ENCODE data around the gene LRRN4. TPM values are rescaled to one million over a fixed set of nuclear protein-coding genes. Genes with fewer than 3 reads are reported as not detected.
"Not testable (repeated sequence)": the region's sequence is repeated elsewhere in the genome, so short reads cannot be mapped to it uniquely, and the experiment has no call there.

The LRRN4 gene
- total RNA-seq, 6 experiments from 2014 or later: 0.10 to 0.31 (median 0.18) TPM; not detected in 2

DNA sequence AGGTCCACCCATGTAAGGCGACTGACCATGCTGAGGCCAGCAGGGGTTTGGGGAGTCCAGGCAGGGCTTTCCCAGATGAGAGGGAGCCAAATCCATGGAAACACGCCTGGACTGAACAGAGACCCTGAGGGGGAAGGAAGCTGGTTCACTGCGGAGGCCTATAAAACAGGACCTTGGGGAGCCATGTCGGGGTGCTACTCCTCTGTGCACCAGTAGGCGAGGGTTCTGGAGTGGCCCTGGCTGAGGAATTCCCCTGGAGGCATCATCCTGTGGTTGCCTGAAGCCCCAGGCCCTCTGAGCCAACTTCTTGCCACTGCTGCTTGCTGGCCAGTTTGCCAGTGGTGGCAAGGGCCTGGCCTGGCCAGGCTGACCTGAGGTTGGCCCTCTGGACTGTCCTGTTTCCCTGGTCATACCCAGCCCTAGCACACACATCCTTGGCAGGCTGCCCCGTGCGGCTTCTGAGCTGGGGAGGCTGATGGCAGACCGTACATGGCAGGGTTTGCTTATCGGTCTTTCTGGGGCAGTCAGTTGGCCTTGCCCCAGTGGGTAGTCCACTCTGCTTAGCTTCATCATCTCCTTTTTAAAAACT lies 2.2 kb upstream of the LRRN4 start:
- H3K4me3 ChIP-seq: no peak overlapping the region
- intact Hi-C loops (cut with DNase I): no loop called here
- no peaks in the 10 kb centered on the region for H3K9me3 ChIP-seq
- peaks cover 0 to 19% (median 0%) of the 10 kb centered on the region in 4 donors for H3K4me1 ChIP-seq
- H3K36me3 ChIP-seq: no peaks in the 10 kb centered on the region
- 71% methylated on average over 3 of the region's 9 CpGs for WGBS (ENCODE audit: insufficient coverage, low coverage, low lambda C conversion rate, missing lambda C conversion rate)
- H3K27me3 ChIP-seq: no peaks in the 10 kb centered on the region
- DNase-seq (peak; percentile 89 to 95 (median 94)), ATAC-seq (peak; percentile 94 to 97 (median 96))
- TF ChIP-seq, protein P1, sequence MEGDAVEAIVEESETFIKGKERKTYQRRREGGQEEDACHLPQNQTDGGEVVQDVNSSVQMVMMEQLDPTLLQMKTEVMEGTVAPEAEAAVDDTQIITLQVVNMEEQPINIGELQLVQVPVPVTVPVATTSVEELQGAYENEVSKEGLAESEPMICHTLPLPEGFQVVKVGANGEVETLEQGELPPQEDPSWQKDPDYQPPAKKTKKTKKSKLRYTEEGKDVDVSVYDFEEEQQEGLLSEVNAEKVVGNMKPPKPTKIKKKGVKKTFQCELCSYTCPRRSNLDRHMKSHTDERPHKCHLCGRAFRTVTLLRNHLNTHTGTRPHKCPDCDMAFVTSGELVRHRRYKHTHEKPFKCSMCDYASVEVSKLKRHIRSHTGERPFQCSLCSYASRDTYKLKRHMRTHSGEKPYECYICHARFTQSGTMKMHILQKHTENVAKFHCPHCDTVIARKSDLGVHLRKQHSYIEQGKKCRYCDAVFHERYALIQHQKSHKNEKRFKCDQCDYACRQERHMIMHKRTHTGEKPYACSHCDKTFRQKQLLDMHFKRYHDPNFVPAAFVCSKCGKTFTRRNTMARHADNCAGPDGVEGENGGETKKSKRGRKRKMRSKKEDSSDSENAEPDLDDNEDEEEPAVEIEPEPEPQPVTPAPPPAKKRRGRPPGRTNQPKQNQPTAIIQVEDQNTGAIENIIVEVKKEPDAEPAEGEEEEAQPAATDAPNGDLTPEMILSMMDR (IDR thresholded peaks at IDR 0.05): no peak
- TF ChIP-seq POLR2A (IDR thresholded peaks at IDR 0.05): no peak
- peak overlapping the region in 1 of 3 donors; percentile 17 for H3K27ac ChIP-seq

DNA sequence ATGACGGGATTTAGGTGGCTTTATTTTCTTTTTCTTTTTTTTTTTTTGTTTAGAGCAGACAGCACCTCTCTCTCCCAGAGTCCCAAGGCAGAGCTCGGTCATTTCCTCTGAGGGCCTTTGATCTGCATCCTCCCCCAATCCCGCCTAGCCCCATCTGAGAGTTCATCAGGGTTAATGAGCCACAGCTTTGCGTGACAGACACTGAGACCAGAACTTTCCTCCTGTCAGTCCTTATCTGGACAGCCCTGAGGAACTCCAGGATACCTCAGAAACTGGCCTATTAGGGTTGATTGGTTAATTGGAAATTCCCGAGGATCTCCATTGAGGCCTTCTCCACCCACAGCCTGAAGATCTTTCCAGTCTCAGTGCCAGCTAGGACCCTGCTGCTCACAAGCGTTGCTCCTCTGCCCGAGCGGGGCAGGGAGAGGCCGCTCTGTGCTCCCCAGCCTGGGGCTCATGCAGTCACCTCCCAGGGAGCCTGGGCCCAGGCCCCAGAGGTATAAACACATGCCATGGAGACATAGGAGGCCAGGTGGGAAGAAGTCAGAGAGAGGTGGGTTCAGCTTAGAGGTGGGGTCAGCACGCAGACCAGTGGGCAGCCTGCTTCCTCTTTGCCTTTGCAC lies 1.4 kb upstream of the LRRN4 start:
- Histone ChIP-seq H3K27ac (no peak overlapping the region), H3K4me1 (peaks cover 0 to 19% (median 0%) of the 10 kb centered on the region in 4 donors), H3K4me3 (no peak overlapping the region), H3K36me3 (no peaks in the 10 kb centered on the region), H3K9me3 (no peaks in the 10 kb centered on the region), H3K27me3 (no peaks in the 10 kb centered on the region)
- TF ChIP-seq, protein P1 (IDR thresholded peaks at IDR 0.05): no peak
- no peak for TF ChIP-seq POLR2A (IDR thresholded peaks at IDR 0.05)
- ATAC-seq (no peak), DNase-seq (no peak)
- 59% methylated on average over 4 of the region's 10 CpGs for whole genome bisulfite sequencing (ENCODE audit: insufficient coverage, low coverage, low lambda C conversion rate, missing lambda C conversion rate)
- intact Hi-C loops (cut with DNase I): no loop called here

DNA sequence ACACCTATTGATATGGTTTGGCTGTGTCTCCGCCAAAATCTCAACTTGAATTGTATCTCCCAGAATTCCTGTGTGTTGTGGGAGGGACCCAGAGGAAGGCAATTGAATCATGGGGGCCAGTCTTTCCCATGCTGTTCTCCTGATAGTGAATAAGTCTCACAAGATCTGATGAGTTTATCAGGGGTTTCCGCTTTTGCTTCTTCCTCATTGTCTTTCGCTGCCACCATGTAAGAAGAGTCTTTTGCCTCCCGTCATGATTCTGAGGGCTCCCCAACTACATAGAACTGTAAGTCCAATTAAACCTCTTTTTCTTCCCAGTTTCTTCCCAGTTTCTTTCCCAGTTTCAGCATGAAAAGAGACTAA lies 810 bp upstream of the LRRN4 start:
- intact Hi-C loops (cut with DNase I); H3K27me3 ChIP-seq; H3K4me3 ChIP-seq; H3K27ac ChIP-seq; H3K36me3 ChIP-seq; H3K9me3 ChIP-seq; ATAC-seq; DNase-seq: not testable (repeated sequence)
- peaks cover 0 to 19% (median 0%) of the 10 kb centered on the region in 4 donors for H3K4me1 ChIP-seq
- WGBS (ENCODE audit: insufficient coverage, low coverage, low lambda C conversion rate, missing lambda C conversion rate): 78% methylated on average over 4 of the region's 4 CpGs

DNA sequence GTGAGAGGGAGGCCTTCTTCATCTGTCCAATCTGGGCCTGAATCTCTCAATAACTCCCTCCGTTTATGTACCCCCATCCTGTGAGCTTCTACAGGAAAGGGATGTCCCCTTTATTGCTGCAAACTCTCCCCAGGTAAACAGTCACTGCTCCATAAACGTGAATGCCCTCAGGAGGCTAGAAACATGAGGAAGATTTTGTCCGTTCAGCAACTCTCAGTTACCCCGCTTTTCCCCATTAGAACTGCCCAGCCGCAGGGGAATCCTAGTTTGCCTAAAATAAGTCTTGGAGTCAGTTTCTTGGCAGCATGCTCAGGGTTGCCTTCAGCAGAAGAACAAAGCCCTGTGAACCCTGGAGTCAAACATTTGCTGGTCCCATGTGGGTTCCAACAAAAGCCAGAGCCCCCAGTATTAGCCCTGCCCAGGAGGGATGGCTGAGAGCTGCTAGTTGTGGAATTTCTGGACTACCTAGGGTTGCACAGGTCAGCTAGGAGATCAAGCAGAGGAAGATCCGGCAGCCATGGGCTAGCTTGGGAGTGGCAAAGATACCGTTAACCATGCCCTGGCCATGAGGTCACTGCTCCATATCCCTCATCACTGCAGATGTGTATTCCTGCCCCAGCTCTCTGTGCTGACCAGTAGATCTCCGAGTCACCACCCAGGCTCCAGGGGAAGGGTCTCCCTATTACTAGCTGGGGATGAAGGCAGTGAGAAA lies 640 bp downstream of the LRRN4 start:
- TF ChIP-seq POLR2A (IDR thresholded peaks at IDR 0.05): no peak
- TF ChIP-seq, protein P1 (IDR thresholded peaks at IDR 0.05): no peak
- no peak for ATAC-seq
- DNase-seq: no peak
- Histone ChIP-seq H3K36me3 (no peaks in the 10 kb centered on the region), H3K4me1 (peaks cover 0 to 19% (median 0%) of the 10 kb centered on the region in 4 donors), H3K4me3 (no peak overlapping the region), H3K27ac (no peak overlapping the region), H3K27me3 (no peaks in the 10 kb centered on the region), H3K9me3 (no peaks in the 10 kb centered on the region)
- intact Hi-C loops (cut with DNase I): no loop called here
- 60% methylated on average over 5 of the region's 8 CpGs for WGBS (ENCODE audit: insufficient coverage, low coverage, low lambda C conversion rate, missing lambda C conversion rate)

DNA sequence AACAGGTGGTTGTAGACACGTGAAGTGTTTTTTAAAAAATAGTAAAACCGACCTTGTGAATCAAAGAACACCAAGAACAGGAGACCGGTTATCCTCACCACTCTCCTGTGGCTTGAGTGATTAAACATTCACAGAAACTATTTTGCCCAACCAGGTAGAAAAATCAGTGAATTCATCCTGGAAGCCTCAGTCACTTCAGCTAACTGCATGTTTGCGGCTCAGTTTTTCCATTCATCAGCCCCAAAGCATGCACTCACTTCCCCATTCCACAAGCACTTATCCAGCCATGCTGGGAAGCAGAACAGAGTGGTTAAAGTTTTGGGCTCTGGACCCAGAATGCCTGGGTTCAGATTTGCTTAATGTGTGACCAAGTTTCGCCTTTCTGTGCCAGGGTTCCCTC lies 2.4 kb downstream of the LRRN4 start:
- no peak for DNase-seq
- Histone ChIP-seq H3K36me3 (no peaks in the 10 kb centered on the region), H3K4me1 (peaks cover 0 to 19% (median 0%) of the 10 kb centered on the region in 4 donors), H3K9me3 (no peaks in the 10 kb centered on the region), H3K27ac (no peak overlapping the region), H3K4me3 (no peak overlapping the region), H3K27me3 (no peaks in the 10 kb centered on the region)
- 42% methylated on average over 5 of the region's 5 CpGs for WGBS (ENCODE audit: insufficient coverage, low coverage, low lambda C conversion rate, missing lambda C conversion rate)
- ATAC-seq: no peak
- TF ChIP-seq POLR2A (IDR thresholded peaks at IDR 0.05): no peak
- TF ChIP-seq, protein P1 (IDR thresholded peaks at IDR 0.05): no peak
- intact Hi-C loops (cut with DNase I): no loop called here
